PFSK-1 (cell line): Measurements from ENCODE around the gene SYTL1.

Source experiments
- FOXP2 ChIP-seq: optimal IDR thresholded peaks from 2 replicates; pipeline ENCODE3; 2011; ENCODE audit warnings: borderline replicate concordance, control low read depth, inconsistent platforms; ENCODE audit not compliant: insufficient read depth; ENCODE audit errors: extremely low read length, extremely low read depth
- POLR2AphosphoS5 ChIP-seq: IDR thresholded peaks from 2 replicates; pipeline ENCODE4 v1.6.1; 2012; ENCODE audit warnings: low read depth, mild to moderate bottlenecking, control low read depth, low read length, moderate library complexity
- REST ChIP-seq, 2 experiments: IDR thresholded peaks; 2 replicates each; pipeline versions ENCODE4 v1.6.1 to v1.8.0; 2011 to 2012; ENCODE audit warnings: low read depth in 2 of 2, low read length in 2 of 2, control low read depth in 1 of 2, inconsistent platforms in 1 of 2, mild to moderate bottlenecking in 1 of 2, moderate library complexity in 1 of 2; ENCODE audit not compliant: insufficient read depth in 1 of 2
- SIN3A ChIP-seq: IDR thresholded peaks from 2 replicates; pipeline ENCODE4 v1.6.1; 2012; ENCODE audit warnings: mild to moderate bottlenecking, low read length, moderate library complexity, borderline replicate concordance; ENCODE audit not compliant: insufficient read depth
- TAF1 ChIP-seq: IDR thresholded peaks from 2 replicates; pipeline ENCODE4 v1.6.1; 2012; ENCODE audit warnings: low read length, control low read depth, borderline replicate concordance; ENCODE audit not compliant: insufficient read depth

SYTL1 gene

GRCh38 chr1:27349784-27350662, 8.2 kb downstream of the SYTL1 start:
- TF ChIP-seq FOXP2 (peak; percentile 64), REST (IDR thresholded peaks at IDR 0.05; ENCODE audit: insufficient read depth in 1 of 2, low read depth in 2 of 2, low read length in 2 of 2) (no peak)

GRCh38 chr1:27350663-27351540, 9.1 kb downstream of the SYTL1 start:
- TF ChIP-seq SIN3A = no peak
- no peak for TF ChIP-seq FOXP2
- TF ChIP-seq REST (IDR thresholded peaks at IDR 0.05; ENCODE audit: insufficient read depth in 1 of 2, low read depth in 2 of 2, low read length in 2 of 2) = no peak
- no peak for TF ChIP-seq POLR2AphosphoS5
- TF ChIP-seq TAF1 = no peak

GRCh38 chr1:27351541-27352107, 9.8 kb downstream of the SYTL1 start:
- TF ChIP-seq SIN3A = no peak
- TF ChIP-seq FOXP2 = no peak
- TF ChIP-seq REST (IDR thresholded peaks at IDR 0.05; ENCODE audit: insufficient read depth in 1 of 2, low read depth in 2 of 2, low read length in 2 of 2) = no peak
- no peak for TF ChIP-seq POLR2AphosphoS5
- no peak for TF ChIP-seq TAF1

GRCh38 chr1:27353166-27353565, 11.3 kb downstream of the SYTL1 start:
- TF ChIP-seq FOXP2 (no peak), SIN3A (no peak), REST (IDR thresholded peaks at IDR 0.05; ENCODE audit: insufficient read depth in 1 of 2, low read depth in 2 of 2, low read length in 2 of 2) (no peak), POLR2AphosphoS5 (no peak), TAF1 (no peak)
